ENCODE measurements around the gene CCDC30.
"Not testable (repeated sequence)": the region's sequence is repeated elsewhere in the genome, so short reads cannot be mapped to it uniquely, and the experiment has no call there.

CCDC30 gene

GRCh38 chr1:42660907-42661500 lies 197.9 kb downstream of the CCDC30 start:
- no peak for DNase-seq

GRCh38 chr1:42669936-42670335 lies 206.8 kb downstream of the CCDC30 start:
- DNase-seq, result no peak

GRCh38 chr1:42670425-42670824 lies 207.3 kb downstream of the CCDC30 start:
- DNase-seq, result no peak

- no peak for DNase-seq
Observed at GRCh38 chr1:42674214-42674613, 211.1 kb downstream of the CCDC30 start.

- DNase-seq, result no peak
Observed at GRCh38 chr1:42674682-42675081, 211.6 kb downstream of the CCDC30 start.

- no peak for DNase-seq
Observed at GRCh38 chr1:42675467-42675866, 212.4 kb downstream of the CCDC30 start.

GRCh38 chr1:42676534-42677087 lies 213.5 kb downstream of the CCDC30 start:
- DNase-seq, result no peak

GRCh38 chr1:42679364-42679983 lies 216.4 kb downstream of the CCDC30 start:
- DNase-seq, result no peak

GRCh38 chr1:42680055-42680454 lies 217.0 kb downstream of the CCDC30 start:
- DNase-seq, result no peak

GRCh38 chr1:42680921-42681683 lies 218.0 kb downstream of the CCDC30 start:
- DNase-seq, result no peak

- peak; percentile 100 for DNase-seq
Observed at GRCh38 chr1:42681741-42682483, 218.8 kb downstream of the CCDC30 start, which contains the start of gene YBX1. YBX1 (plus strand) TSS chr1:42682418; CDS start chr1:42682566, 148 bp downstream.

GRCh38 chr1:42682484-42682738 lies 219.3 kb downstream of the CCDC30 start:
- not testable (repeated sequence) for DNase-seq

GRCh38 chr1:42682739-42683531 lies 219.8 kb downstream of the CCDC30 start:
- no peak for DNase-seq

GRCh38 chr1:42684139-42684538 lies 221.1 kb downstream of the CCDC30 start:
- DNase-seq, result no peak

GRCh38 chr1:42686418-42686817 lies 223.3 kb downstream of the CCDC30 start:
- DNase-seq, result no peak

- no peak for DNase-seq
Observed at GRCh38 chr1:42689912-42690311, 226.8 kb downstream of the CCDC30 start.

GRCh38 chr1:42690477-42691156 lies 227.5 kb downstream of the CCDC30 start:
- DNase-seq, result no peak

GRCh38 chr1:42691157-42691498 lies 228.0 kb downstream of the CCDC30 start:
- DNase-seq, result no peak

- no peak for DNase-seq
Observed at GRCh38 chr1:42692461-42692860, 229.4 kb downstream of the CCDC30 start.

GRCh38 chr1:42692911-42693310 lies 229.8 kb downstream of the CCDC30 start:
- DNase-seq, result no peak

GRCh38 chr1:42698081-42698813 lies 235.2 kb downstream of the CCDC30 start:
- DNase-seq, result no peak

Measured in NCI-H2081 treated with DMSO at 0.1 percent for 48 hours (cell line).